Suprapubic skin (tissue), 4 donors: Measurements from ENCODE around the gene CPEB4. TPM values are rescaled to one million over a fixed set of nuclear protein-coding genes. Genes with fewer than 3 reads are reported as not detected.

Experiments used
- DNase-seq, 2 donors: peaks; one replicate each; pipeline ENCODE4 v3.0.0-alpha.2; 2019; ENCODE audit warnings: low spot score in 2 of 2
- H3K27ac ChIP-seq: fragments of 200-600 bp; sonication (generic); one replicate; pipeline ENCODE4 v1.5.1; 2019
- H3K27me3 ChIP-seq: fragments of 200-600 bp; sonication (generic); one replicate; pipeline ENCODE4 v1.5.1; 2019
- H3K36me3 ChIP-seq: fragments of 200-600 bp; sonication (generic); one replicate; pipeline ENCODE4 v1.5.1; 2019
- H3K4me1 ChIP-seq: fragments of 200-600 bp; sonication (generic); one replicate; pipeline ENCODE4 v1.5.1; 2019
- H3K4me3 ChIP-seq: fragments of 200-600 bp; sonication (generic); one replicate; pipeline ENCODE4 v1.5.1; 2019; ENCODE audit warnings: mild to moderate bottlenecking
- H3K9me3 ChIP-seq: fragments of 200-600 bp; sonication (generic); one replicate; pipeline ENCODE4 v1.5.1; 2019
- EP300 ChIP-seq: sonication (generic); formaldehyde crosslinking; IDR thresholded peaks from one replicate; pipeline ENCODE4 v1.6.1; 2017; ENCODE audit warnings: antibody characterized with exemption
- POLR2A ChIP-seq, 2 donors: fragments of 450-650 bp; IDR thresholded peaks; one replicate each; pipeline ENCODE4 v1.6.1; 2017; ENCODE audit warnings: antibody characterized with exemption in 2 of 2, mild to moderate bottlenecking in 2 of 2, moderate library complexity in 2 of 2
- POLR2AphosphoS5 ChIP-seq, 3 donors: sonication (generic); formaldehyde crosslinking; IDR thresholded peaks; one replicate each; pipeline ENCODE4 v1.6.1; 2017; ENCODE audit warnings: antibody characterized with exemption in 3 of 3
- WGBS: methylation state at CpG from one replicate; pipeline ENCODE4 v1.1.5; 2018; 5-methylcytosine and 5-hydroxymethylcytosine counted together
- total RNA-seq, 4 donors: library from RNA; depleted of rRNA; stranded (reverse); fragments of >200 nt; gene quantifications; one replicate each; pipeline ENCODE4 v1.1.0, GENCODE V29; 2016
- TF ChIP-seq, protein P1 (sequence below), 2 donors: fragments of 200-600 bp in 1 of 2; fragments of 450-650 bp in 1 of 2; sonication (generic) in 1 of 2; IDR thresholded peaks; one replicate each; pipeline ENCODE4 v1.5.1; 2016 to 2019; ENCODE audit warnings: antibody characterized with exemption in 2 of 2, mild to moderate bottlenecking in 1 of 2, moderate library complexity in 1 of 2

The CPEB4 gene
- total RNA-seq, 4 donors from 2014 or later, result 45.2 to 70.7 (median 52.5) TPM

GRCh38 chr5:173855995-173856656 is 32.0 kb upstream of the CPEB4 start:
- 78% methylated on average over 2 of the region's 2 CpGs for WGBS
- Histone ChIP-seq H3K4me3 (no peak overlapping the region), H3K27ac (no peak overlapping the region), H3K36me3 (no peaks in the 10 kb centered on the region), H3K4me1 (no peaks in the 10 kb centered on the region), H3K27me3 (no peaks in the 10 kb centered on the region), H3K9me3 (no peaks in the 10 kb centered on the region)
- TF ChIP-seq, protein P1, sequence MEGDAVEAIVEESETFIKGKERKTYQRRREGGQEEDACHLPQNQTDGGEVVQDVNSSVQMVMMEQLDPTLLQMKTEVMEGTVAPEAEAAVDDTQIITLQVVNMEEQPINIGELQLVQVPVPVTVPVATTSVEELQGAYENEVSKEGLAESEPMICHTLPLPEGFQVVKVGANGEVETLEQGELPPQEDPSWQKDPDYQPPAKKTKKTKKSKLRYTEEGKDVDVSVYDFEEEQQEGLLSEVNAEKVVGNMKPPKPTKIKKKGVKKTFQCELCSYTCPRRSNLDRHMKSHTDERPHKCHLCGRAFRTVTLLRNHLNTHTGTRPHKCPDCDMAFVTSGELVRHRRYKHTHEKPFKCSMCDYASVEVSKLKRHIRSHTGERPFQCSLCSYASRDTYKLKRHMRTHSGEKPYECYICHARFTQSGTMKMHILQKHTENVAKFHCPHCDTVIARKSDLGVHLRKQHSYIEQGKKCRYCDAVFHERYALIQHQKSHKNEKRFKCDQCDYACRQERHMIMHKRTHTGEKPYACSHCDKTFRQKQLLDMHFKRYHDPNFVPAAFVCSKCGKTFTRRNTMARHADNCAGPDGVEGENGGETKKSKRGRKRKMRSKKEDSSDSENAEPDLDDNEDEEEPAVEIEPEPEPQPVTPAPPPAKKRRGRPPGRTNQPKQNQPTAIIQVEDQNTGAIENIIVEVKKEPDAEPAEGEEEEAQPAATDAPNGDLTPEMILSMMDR (IDR thresholded peaks at IDR 0.05), result no peak
- TF ChIP-seq POLR2AphosphoS5 (IDR thresholded peaks at IDR 0.05) (no peak), EP300 (no peak), POLR2A (IDR thresholded peaks at IDR 0.05) (no peak)
- DNase-seq, result no peak

- no peak overlapping the region for H3K27ac ChIP-seq
- WGBS, result 79% methylated on average over 3 of the region's 3 CpGs
- no peaks in the 10 kb centered on the region for H3K36me3 ChIP-seq
- no peaks in the 10 kb centered on the region for H3K27me3 ChIP-seq
- no peaks in the 10 kb centered on the region for H3K4me1 ChIP-seq
- DNase-seq, result no peak
- no peaks in the 10 kb centered on the region for H3K9me3 ChIP-seq
- no peak overlapping the region for H3K4me3 ChIP-seq
- TF ChIP-seq EP300 (no peak), POLR2AphosphoS5 (IDR thresholded peaks at IDR 0.05) (no peak), POLR2A (IDR thresholded peaks at IDR 0.05) (no peak)
- TF ChIP-seq, protein P1 (IDR thresholded peaks at IDR 0.05), result no peak
Measured at GRCh38 chr5:173857234-173857633, 30.9 kb upstream of the CPEB4 start.

DNA sequence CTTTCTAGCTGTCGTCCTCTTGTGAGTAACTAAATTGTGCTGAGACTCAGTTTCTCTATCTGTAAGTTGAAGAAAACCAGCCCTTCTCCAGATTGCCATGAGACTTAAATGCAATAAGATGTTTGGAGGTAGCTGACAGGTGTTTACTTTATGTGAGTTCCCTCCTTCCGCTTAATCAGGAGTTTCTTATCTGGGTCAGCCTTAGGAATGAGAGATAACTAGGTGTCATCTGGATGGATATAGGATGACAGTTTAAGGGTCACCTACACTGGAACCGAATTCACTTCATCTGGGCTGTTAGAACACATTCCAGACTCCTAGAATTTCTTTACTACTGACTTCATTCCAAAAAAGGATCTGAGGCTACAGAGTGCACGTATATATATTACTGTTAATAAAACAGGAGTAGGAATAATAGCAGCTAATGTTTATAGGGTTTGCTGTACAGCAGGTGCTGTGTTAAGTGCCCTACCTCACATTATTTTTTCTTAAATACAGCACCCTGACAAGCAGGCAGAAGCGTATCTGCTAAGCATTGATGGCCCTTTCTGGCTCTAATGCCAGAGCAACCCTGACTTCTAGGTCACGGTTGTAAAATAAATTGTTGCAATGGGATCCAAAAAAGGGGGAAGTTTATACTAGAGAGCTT is 30.0 kb upstream of the CPEB4 start:
- H3K4me1 ChIP-seq, result no peaks in the 10 kb centered on the region
- no peak for DNase-seq
- H3K27me3 ChIP-seq, result no peaks in the 10 kb centered on the region
- WGBS, result 73% methylated on average over 6 of the region's 6 CpGs
- H3K36me3 ChIP-seq, result no peaks in the 10 kb centered on the region
- H3K4me3 ChIP-seq, result no peak overlapping the region
- no peak overlapping the region for H3K27ac ChIP-seq
- TF ChIP-seq EP300 (no peak), POLR2A (IDR thresholded peaks at IDR 0.05) (no peak), POLR2AphosphoS5 (IDR thresholded peaks at IDR 0.05) (no peak)
- no peaks in the 10 kb centered on the region for H3K9me3 ChIP-seq

GRCh38 chr5:173858670-173859407 is 29.3 kb upstream of the CPEB4 start:
- H3K4me1 ChIP-seq, result no peaks in the 10 kb centered on the region
- 67% methylated on average over 4 of the region's 4 CpGs for WGBS
- no peak for DNase-seq
- H3K9me3 ChIP-seq, result no peaks in the 10 kb centered on the region
- no peak overlapping the region for H3K27ac ChIP-seq
- H3K27me3 ChIP-seq, result no peaks in the 10 kb centered on the region
- no peak overlapping the region for H3K4me3 ChIP-seq
- no peaks in the 10 kb centered on the region for H3K36me3 ChIP-seq
- TF ChIP-seq EP300 (no peak), POLR2A (IDR thresholded peaks at IDR 0.05) (no peak), POLR2AphosphoS5 (IDR thresholded peaks at IDR 0.05) (no peak)
- TF ChIP-seq, protein P1 (IDR thresholded peaks at IDR 0.05), result no peak

DNA sequence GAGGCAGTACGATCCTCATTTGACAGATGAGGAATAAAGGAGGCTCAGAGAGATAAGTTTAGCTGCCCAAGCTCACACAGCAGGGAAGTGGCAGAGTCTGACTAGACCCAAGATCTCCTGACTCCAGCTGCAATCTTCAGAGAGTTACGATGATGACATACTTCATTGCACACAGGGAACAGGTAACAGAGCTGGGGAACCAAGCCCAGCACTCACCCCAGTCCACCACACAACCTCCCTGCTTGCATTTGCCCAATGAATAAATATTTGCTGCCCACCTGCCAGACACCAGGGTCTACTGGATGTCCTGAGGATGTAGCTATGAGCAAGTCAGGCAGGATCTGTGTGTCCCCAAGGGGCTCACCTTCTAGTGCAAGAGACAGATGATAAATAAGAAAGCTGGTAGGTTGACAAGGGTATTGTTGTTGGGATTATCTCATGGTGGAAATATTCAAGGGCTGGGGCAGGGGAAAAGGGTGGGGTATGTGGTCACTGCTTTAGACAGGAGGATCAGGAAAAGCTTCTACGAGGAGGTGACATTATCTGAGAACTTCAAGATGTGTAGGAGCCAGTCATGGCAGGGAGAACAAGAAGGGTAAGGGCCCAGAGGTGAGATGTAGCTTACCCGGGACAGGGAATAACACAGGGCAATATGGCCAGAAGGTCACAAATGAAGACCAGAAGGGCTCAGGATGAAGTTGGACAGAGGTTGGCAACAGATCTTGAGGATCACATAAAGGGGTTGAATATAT is 28.6 kb upstream of the CPEB4 start:
- H3K36me3 ChIP-seq, result no peaks in the 10 kb centered on the region
- no peaks in the 10 kb centered on the region for H3K4me1 ChIP-seq
- H3K27ac ChIP-seq, result no peak overlapping the region

More for the DNA sequence above, 28.6 kb upstream of the CPEB4 start:
- DNase-seq, result no peak
- TF ChIP-seq POLR2A (IDR thresholded peaks at IDR 0.05) (no peak), POLR2AphosphoS5 (IDR thresholded peaks at IDR 0.05) (no peak), EP300 (no peak)
- TF ChIP-seq, protein P1 (IDR thresholded peaks at IDR 0.05), result no peak
- WGBS, result 79% methylated on average over 4 of the region's 4 CpGs
- no peak overlapping the region for H3K4me3 ChIP-seq
- H3K27me3 ChIP-seq, result no peaks in the 10 kb centered on the region
- no peaks in the 10 kb centered on the region for H3K9me3 ChIP-seq
